DOHH2 (cell line): Measurements from ENCODE around the gene CD164L2.
A peak's percentile ranks its signal among the peaks of the same experiment; 100 is the strongest.

Experiments
- CTCF ChIP-seq: fragments of 200-600 bp; sonication (generic); IDR thresholded peaks from one replicate; pipeline ENCODE4 v1.5.1; 2014; ENCODE audit warnings: antibody characterized with exemption, mild to moderate bottlenecking, low read depth, low read length; ENCODE audit not compliant: poor library complexity, severe bottlenecking
- EZH2phosphoT487 ChIP-seq: fragments of 200-600 bp; sonication (generic); IDR thresholded peaks from 2 replicates; pipeline ENCODE4 v1.6.1; 2017; ENCODE audit warnings: borderline replicate concordance, mild to moderate bottlenecking, antibody characterized with exemption, low read length, moderate library complexity, mixed read lengths

GRCh38 chr1:27357281-27358037 lies 25.7 kb downstream of the CD164L2 start:
- TF ChIP-seq CTCF (peak; percentile 90), EZH2phosphoT487 (no peak)
